GM13976 (cell line): ENCODE data around the gene BUD13.

Source experiments
- DNase-seq: peaks from one replicate; pipeline ENCODE4 v3.0.0; 2012; ENCODE audit warnings: low spot score
- in situ Hi-C: fragments of 300-500 bp; cut with MboI; formaldehyde crosslinking; loops from one replicate; pipeline ENCODE4 v1.12.0; 2022; ENCODE audit warnings: low sequenced_read_pairs, mixed read lengths, inconsistent platforms; ENCODE audit not compliant: unreplicated experiment
- TF ChIP-seq, protein P1 (sequence below): IDR thresholded peaks from 2 replicates; pipeline ENCODE4 v1.5.1; 2012; ENCODE audit warnings: borderline replicate concordance, mild to moderate bottlenecking; ENCODE audit not compliant: insufficient read depth; ENCODE audit errors: extremely low read depth, missing control alignments, control extremely low read depth

Gene BUD13

DNA sequence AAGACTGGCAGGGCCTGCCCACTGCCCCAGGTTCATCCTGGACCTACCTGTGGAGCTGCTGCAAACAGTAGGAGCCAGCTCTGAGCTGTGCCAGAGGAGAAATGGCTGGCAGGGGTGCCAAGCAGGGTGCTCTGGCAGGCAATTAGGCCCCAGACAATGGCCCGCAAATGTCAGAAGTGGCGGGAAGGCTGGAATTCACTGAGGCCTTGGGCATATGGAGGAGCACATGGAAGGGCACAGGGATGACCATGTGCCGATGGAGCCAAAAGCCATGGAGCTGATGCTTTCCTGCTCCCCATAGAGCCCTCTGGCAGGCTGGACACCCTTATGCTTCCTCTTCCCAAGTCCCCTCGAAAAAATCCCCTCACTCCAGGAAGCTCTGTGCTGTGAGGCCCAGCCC, 62.0 kb downstream of the BUD13 start:
- TF ChIP-seq, protein P1, sequence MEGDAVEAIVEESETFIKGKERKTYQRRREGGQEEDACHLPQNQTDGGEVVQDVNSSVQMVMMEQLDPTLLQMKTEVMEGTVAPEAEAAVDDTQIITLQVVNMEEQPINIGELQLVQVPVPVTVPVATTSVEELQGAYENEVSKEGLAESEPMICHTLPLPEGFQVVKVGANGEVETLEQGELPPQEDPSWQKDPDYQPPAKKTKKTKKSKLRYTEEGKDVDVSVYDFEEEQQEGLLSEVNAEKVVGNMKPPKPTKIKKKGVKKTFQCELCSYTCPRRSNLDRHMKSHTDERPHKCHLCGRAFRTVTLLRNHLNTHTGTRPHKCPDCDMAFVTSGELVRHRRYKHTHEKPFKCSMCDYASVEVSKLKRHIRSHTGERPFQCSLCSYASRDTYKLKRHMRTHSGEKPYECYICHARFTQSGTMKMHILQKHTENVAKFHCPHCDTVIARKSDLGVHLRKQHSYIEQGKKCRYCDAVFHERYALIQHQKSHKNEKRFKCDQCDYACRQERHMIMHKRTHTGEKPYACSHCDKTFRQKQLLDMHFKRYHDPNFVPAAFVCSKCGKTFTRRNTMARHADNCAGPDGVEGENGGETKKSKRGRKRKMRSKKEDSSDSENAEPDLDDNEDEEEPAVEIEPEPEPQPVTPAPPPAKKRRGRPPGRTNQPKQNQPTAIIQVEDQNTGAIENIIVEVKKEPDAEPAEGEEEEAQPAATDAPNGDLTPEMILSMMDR, result no peak
- DNase-seq, result no peak
- in situ Hi-C loops, result no loop called here

DNA sequence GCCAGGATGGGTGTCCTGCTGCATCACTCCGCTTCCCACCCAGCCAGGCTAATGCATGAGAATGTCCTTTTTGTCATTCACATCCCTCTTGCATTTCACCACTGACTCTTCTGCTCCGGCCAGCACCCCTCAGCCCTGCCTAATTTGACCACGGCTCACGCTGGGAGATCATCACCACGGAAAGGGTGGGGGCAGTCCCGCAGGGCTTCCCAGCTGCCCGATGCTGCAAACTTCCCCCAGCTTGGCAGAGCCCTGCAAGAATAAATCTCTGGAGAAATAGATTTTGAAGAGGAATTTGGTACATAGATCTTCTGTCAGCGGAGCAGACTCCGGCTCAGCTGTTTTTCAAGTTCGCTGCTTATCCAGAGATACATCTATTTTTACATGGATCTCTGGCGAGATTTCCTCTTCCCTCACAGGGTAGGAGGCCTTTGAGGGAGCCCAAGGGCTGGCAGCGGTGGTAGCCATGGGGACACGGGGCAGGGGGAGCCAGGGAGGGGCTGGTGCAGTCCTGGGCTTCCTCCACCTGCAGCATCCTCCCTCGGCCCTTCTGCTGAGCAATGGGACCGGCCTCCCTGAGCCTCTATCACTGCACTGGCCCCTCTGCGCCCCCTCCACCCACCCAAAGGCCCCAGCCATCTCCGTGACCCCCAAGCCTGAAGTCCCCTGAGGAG, 62.6 kb downstream of the BUD13 start:
- in situ Hi-C loops, result no loop called here
- TF ChIP-seq, protein P1, result no peak
- DNase-seq, result no peak

DNA sequence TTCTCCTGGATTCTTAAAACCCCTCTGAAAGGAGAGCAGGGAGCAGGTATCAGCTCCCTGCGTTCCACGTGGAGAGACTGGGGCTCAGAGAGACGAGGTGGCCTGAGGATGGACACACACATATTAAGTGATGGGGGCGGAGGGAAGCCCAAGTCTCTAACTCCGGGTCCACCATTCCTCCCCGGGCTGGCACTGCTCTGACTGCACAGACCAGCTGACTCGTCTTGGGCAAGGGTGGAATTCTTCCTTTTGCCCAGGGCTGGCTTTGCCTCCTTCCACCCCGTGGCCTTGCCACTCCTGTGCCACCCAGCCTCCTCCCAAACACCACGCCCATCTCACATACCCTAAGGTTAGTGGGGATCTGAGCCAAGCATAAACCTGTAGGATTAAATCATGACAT, 65.0 kb downstream of the BUD13 start:
- DNase-seq, result no peak
- in situ Hi-C loops, result no loop called here
- TF ChIP-seq, protein P1, result no peak

DNA sequence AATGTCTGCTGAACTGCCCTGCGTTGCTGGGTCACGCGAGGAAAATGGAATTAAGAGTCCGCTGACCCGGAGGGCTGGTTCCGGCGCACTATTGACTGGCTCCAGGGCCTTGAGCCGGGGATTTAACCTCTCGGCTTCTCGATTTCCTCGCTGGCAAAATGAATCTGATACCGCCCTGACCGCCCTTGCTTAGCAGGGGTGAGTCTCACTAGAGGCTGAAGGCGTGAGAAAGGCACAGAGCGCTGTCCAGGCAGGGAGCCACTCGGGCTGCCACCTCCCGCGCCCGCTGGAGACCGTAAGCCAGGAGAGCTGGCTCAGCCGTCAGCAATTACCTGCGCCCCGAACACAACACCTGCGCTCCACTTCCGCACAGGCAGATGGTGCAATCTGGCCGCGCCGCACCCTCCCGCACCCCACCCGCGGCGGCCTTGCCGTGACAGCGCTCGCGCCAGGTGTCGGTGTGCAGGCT, 65.6 kb downstream of the BUD13 start:
- in situ Hi-C loops, result no loop called here
- DNase-seq, result no peak
- TF ChIP-seq, protein P1, result no peak

DNA sequence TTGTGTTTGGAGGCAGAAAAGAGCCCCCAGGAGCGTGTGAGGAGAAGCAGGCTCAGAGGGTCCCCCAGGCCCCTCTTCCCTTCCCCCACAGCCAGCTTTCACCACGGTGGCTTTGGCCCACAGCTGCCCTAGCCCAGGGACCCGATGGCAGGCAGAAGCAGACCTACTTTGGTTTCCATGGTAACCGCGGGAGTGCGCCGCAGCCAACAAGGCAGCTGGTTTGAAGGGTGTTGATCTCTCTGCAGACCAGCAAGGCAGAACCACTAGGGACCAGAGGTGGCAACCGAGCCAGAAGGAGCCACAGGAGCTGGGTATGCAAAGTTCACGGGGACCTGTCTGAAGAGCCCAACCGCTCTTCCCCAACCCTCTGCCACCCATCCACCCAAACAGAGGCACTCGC, 69.4 kb downstream of the BUD13 start:
- TF ChIP-seq, protein P1, result no peak
- in situ Hi-C loops, result no loop called here
- no peak for DNase-seq

DNA sequence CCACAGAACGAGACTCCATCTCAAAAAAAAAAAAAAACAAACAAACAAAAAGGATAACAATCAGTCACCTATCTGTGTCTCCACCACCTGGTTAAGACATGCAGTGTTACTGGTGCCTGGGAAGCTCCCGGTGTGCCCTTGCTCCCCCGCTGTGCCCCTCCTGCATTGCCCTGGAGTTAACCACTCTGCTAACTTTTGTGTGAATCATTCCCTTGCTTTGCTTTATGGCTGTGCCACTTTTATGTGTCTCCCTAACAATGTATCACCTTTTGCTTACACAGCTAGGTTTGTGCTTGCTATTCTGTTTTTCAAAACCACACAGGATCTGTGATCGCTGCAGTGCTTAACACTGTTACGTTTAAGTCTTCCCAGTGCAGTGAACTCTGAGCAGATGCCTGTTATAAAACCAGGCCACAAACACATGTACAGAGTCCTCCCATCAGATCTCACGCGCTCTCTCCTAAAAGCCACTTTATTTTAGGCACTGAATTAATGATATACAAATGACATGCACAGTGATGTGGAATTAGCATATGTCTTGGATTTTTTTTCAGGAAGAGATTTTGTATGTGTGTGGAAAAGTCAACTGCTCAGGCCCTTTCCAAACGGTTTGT, 69.9 kb downstream of the BUD13 start:
- TF ChIP-seq, protein P1, result no peak
- in situ Hi-C loops, result no loop called here
- no peak for DNase-seq
